Adrenal gland (tissue), 12 donors: ENCODE measurements around the gene TRIB2. TPM values are rescaled to one million over a fixed set of nuclear protein-coding genes. Genes with fewer than 3 reads are reported as not detected.

ENCODE experiments used
- DNase-seq, 7 donors: peaks; one replicate each; pipeline ENCODE4 v3.0.0-alpha.2; 2019 to 2020
- H3K27ac ChIP-seq, 5 donors: fragments of 200-600 bp; sonication (generic) in 4 of 5; 1 replicate in 3 of 5; 2 replicates in 2 of 5; pipeline versions ENCODE4 v1.5.1 to v1.8.0; 2016 to 2020; ENCODE audit warnings: mild to moderate bottlenecking in 1 of 5
- H3K27me3 ChIP-seq: fragments of 200-600 bp; 2 replicates; pipeline ENCODE4 v1.8.0; 2021
- H3K36me3 ChIP-seq, 2 donors: fragments of 200-600 bp; replicated peaks in 1 of 2; 1 replicate in 1 of 2; 2 replicates in 1 of 2; pipeline versions ENCODE4 v1.5.1 to v1.8.0; 2018 to 2022
- H3K4me1 ChIP-seq, 2 donors: fragments of 200-600 bp; replicated peaks in 1 of 2; 1 replicate in 1 of 2; 2 replicates in 1 of 2; pipeline versions ENCODE4 v1.5.1 to v1.8.0; 2018 to 2021
- H3K4me3 ChIP-seq, 4 donors: fragments of 200-600 bp; sonication (generic) in 3 of 4; one replicate each; pipeline ENCODE4 v1.5.1; 2016 to 2018
- H3K9me3 ChIP-seq, 3 donors: fragments of 200-600 bp; sonication (generic) in 1 of 3; replicated peaks in 1 of 3; 1 replicate in 2 of 3; 2 replicates in 1 of 3; pipeline versions ENCODE4 v1.5.1 to v1.8.0; 2016 to 2021
- POLR2A ChIP-seq, 2 donors: fragments of 450-650 bp; IDR thresholded peaks; one replicate each; pipeline ENCODE4 v1.6.1; 2017; ENCODE audit warnings: antibody characterized with exemption in 2 of 2, mild to moderate bottlenecking in 2 of 2, moderate library complexity in 1 of 2
- WGBS, 4 donors: extraction: QIAGEN DNeasy Blood & Tissue Kit in 2 of 4; methylation state at CpG; one replicate each; pipeline versions ENCODE4 v1.1.5 to v1.1.7; 2013 to 2017; 5-methylcytosine and 5-hydroxymethylcytosine counted together
- intact Hi-C, 2 donors: fragments of 100-400 bp; cut with DNase I; formaldehyde crosslinking; loops; one replicate each; pipeline versions ENCODE4 v1.14.1 to v1.15.0; 2022 to 2023
- polyA plus RNA-seq, 3 donors: library from polyadenylated mRNA; stranded (reverse); fragments of 200-250 nt in 2 of 3; fragments of 350-450 nt in 1 of 3; fragmentation: Illumina TruSeq in 1 of 3; extraction: RNeasy Lipid Tissue Mini Kit (QIAGEN cat#74804) in 1 of 3; gene quantifications; one replicate each; pipeline ENCODE4 v1.2.3, GENCODE V29; 2013 to 2014
- total RNA-seq, 9 donors: library from RNA; depleted of rRNA in 4 of 9; stranded (reverse); fragments of >200 nt in 4 of 9; fragments of 120-200 nt in 1 of 9; fragmentation: NEBNext Ultra II Directional in 1 of 9; extraction: Animal tissue kit (Norgen Biotek cat#: 25700) in 1 of 9; gene quantifications; one replicate each; pipeline versions ENCODE4 v1.1.0 to v1.2.4, GENCODE V29; 2013 to 2023
- TF ChIP-seq, protein P1 (sequence below), 6 experiments: fragments of 450-650 bp in 4 of 6; fragments of 200-600 bp in 2 of 6; sonication (generic) in 1 of 6; IDR thresholded peaks; 1 replicate in 5 of 6; 2 replicates in 1 of 6; pipeline versions ENCODE4 v1.5.1 to v1.8.0; 2016 to 2021; ENCODE audit warnings: antibody characterized with exemption in 6 of 6, mild to moderate bottlenecking in 2 of 6, moderate library complexity in 1 of 6
- donor health status: healthy with polysubstance abuse.
- donor health status: Bipolar disorder and iron deficiency.
- donor health status: DM: yes; HTN: yes; CAD: no.
- donor health status: DM: no; HTN: no; CAD: no.
- donor health status: DM: no; HTN: no; CAD: no.
- donor health status: DM: yes; HTN: yes; CAD: no.

The TRIB2 gene
- total and polyA plus RNA-seq, 12 donors: 35.5 to 263 (median 112) TPM

DNA sequence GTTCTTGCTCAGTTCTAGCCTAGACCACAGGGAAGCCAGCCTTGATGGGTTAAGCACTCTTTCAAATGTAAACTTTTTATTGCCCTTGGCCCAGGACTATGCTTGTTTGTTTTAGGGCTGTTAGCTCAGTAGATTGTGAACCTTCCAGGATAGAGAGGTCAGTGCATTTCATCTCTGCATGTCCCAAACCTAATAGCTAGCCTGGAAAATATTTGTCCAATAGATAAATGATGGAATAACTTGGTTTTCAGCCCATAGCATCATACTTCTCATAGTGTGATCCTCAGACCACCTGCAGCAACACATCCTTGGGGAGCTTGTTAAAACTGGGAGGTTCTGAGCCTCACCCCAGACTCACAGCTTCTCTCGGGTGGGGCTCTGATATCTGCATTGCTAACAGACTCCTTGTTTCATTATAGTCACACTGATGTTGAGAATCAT, 59.8 kb downstream of the TRIB2 start:
- H3K4me3 ChIP-seq: no peak overlapping the region
- H3K27me3 ChIP-seq: no peaks in the 10 kb centered on the region
- no peak overlapping the region for H3K27ac ChIP-seq
- no peaks in the 10 kb centered on the region for H3K4me1 ChIP-seq
- no peaks in the 10 kb centered on the region for H3K9me3 ChIP-seq
- WGBS, 4 donors: 67 to 77% (median 73%) methylated on average over 1 of the region's 1 CpG
- no peak for DNase-seq
- intact Hi-C loops: no loop called here
- H3K36me3 ChIP-seq: no peaks in the 10 kb centered on the region
- no peak for TF ChIP-seq POLR2A (IDR thresholded peaks at IDR 0.05)
- TF ChIP-seq, protein P1, sequence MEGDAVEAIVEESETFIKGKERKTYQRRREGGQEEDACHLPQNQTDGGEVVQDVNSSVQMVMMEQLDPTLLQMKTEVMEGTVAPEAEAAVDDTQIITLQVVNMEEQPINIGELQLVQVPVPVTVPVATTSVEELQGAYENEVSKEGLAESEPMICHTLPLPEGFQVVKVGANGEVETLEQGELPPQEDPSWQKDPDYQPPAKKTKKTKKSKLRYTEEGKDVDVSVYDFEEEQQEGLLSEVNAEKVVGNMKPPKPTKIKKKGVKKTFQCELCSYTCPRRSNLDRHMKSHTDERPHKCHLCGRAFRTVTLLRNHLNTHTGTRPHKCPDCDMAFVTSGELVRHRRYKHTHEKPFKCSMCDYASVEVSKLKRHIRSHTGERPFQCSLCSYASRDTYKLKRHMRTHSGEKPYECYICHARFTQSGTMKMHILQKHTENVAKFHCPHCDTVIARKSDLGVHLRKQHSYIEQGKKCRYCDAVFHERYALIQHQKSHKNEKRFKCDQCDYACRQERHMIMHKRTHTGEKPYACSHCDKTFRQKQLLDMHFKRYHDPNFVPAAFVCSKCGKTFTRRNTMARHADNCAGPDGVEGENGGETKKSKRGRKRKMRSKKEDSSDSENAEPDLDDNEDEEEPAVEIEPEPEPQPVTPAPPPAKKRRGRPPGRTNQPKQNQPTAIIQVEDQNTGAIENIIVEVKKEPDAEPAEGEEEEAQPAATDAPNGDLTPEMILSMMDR (IDR thresholded peaks at IDR 0.05): no peak

DNA sequence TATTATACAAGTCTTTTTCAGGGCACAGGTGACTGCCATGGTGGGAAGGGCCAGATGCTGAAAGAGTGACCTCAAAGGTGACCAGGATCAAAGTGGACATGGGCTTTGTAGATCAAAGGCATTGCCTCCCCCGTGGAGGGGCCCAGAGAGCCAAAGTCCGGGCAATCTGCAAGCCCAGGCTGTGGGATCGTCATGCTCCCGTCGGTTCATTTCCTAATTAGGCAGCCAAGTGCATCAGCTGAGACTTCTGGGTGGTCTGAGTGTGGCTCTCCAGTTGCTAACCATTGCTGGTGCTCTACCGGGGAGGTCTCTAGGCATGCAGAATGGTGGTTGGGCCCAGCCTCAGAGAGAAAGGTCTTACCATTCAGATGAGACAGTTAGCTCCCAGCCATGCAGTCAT, 61.6 kb downstream of the TRIB2 start:
- no peaks in the 10 kb centered on the region for H3K9me3 ChIP-seq
- no peak for DNase-seq
- no peaks in the 10 kb centered on the region for H3K27me3 ChIP-seq
- no peaks in the 10 kb centered on the region for H3K4me1 ChIP-seq
- no peak for TF ChIP-seq POLR2A (IDR thresholded peaks at IDR 0.05)
- TF ChIP-seq, protein P1 (IDR thresholded peaks at IDR 0.05): no peak
- intact Hi-C loops: no loop called here
- 62 to 74% (median 72%) methylated on average over 3 to 6 of the region's 6 CpGs for WGBS, 4 donors
- no peaks in the 10 kb centered on the region for H3K36me3 ChIP-seq
- no peak overlapping the region for H3K4me3 ChIP-seq
- no peak overlapping the region for H3K27ac ChIP-seq

DNA sequence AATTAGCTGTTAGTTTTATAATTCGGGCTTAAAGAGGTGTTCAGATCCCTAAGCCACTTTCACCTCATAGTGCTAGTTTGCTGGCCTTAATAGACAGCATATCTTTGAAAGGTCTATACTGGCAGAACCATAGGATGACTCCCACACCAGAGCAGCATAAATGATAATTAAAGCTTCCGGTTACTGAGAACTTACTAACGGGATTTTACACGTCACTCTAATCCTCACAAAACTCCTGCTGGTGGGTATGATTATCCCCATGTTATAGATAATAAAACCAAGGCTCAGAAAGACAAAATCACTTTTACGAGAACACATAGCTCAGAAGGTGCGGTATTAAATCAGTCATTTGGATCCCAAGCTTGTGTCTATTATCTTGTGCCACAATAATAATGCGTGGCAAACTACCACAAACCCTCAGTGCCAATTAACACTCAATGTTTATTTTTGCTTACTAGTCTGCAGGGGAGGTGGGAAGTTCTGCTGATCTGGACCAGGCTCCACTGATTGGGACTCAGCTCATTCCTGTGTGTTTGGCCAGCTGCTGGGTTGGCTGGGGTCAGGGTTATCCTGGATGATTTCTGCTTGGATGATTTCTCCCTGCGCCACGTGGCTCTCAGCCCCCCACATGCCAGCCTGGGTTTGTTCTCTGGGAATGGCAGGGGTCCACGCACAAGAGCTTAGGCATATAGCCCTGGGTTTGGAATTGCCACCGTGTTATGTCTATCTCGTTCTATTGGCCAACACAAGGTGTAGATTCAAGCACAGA, 62.3 kb downstream of the TRIB2 start:
- Histone ChIP-seq H3K4me3 (no peak overlapping the region), H3K9me3 (no peaks in the 10 kb centered on the region)

DNA sequence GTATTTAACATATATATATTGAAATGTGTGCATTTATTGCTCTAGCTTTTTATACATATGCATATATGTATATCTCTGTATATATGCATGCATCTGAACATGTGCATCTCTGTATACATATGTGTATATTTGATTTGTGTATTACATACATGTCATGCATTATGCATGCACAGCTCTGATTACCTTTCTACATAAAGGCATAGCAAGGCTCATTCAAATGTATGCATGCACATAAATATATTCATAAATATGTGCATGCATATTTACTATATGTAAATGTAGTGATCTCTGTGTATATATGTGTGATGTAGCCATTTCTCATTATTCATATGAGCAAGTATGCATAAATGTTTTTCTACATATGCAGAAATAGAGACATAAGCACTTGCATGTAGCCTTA, 64.6 kb downstream of the TRIB2 start:
- DNase-seq: no peak
- Histone ChIP-seq H3K36me3 (no peaks in the 10 kb centered on the region), H3K4me3 (no peak overlapping the region), H3K4me1 (no peaks in the 10 kb centered on the region), H3K27me3 (no peaks in the 10 kb centered on the region), H3K9me3 (no peaks in the 10 kb centered on the region), H3K27ac (no peak overlapping the region)
- TF ChIP-seq, protein P1 (IDR thresholded peaks at IDR 0.05): no peak
- TF ChIP-seq POLR2A (IDR thresholded peaks at IDR 0.05): no peak
- intact Hi-C loops: no loop called here

More for the DNA sequence above, 62.3 kb downstream of the TRIB2 start:
- TF ChIP-seq, protein P1 (IDR thresholded peaks at IDR 0.05): no peak
- TF ChIP-seq POLR2A (IDR thresholded peaks at IDR 0.05): no peak
- intact Hi-C loops: no loop called here
- Histone ChIP-seq H3K27me3 (no peaks in the 10 kb centered on the region), H3K4me1 (no peaks in the 10 kb centered on the region), H3K36me3 (no peaks in the 10 kb centered on the region), H3K27ac (no peak overlapping the region)
- WGBS, 4 donors: 89 to 93% (median 90%) methylated on average over 12 of the region's 12 CpGs
- DNase-seq: no peak
